Panc1 (cell line): Measurements from ENCODE around the gene RPRD1B.

Experiments used
- CTCF ChIP-seq: fragments of 450-650 bp; IDR thresholded peaks from 2 replicates; pipeline ENCODE4 v1.5.1; 2017; ENCODE audit warnings: mild to moderate bottlenecking
- POLR2AphosphoS5 ChIP-seq: IDR thresholded peaks from 2 replicates; pipeline ENCODE4 v1.6.1; 2012; ENCODE audit warnings: mild to moderate bottlenecking, low read depth, low read length, moderate library complexity
- REST ChIP-seq, 2 experiments: IDR thresholded peaks; 2 replicates each; pipeline ENCODE4 v1.6.1; 2011 to 2012; ENCODE audit warnings: low read depth in 2 of 2, control low read depth in 1 of 2, low read length in 1 of 2, mild to moderate bottlenecking in 1 of 2, moderate library complexity in 1 of 2; ENCODE audit not compliant: insufficient read depth in 1 of 2
- SIN3A ChIP-seq: IDR thresholded peaks from 2 replicates; pipeline ENCODE4 v1.6.1; 2012; ENCODE audit warnings: low read depth, mild to moderate bottlenecking, low read length, moderate library complexity, borderline replicate concordance; ENCODE audit not compliant: insufficient read depth
- TCF7L2 ChIP-seq: IDR thresholded peaks from 2 replicates; pipeline ENCODE4 v1.6.1; 2011; ENCODE audit warnings: mild to moderate bottlenecking, low read depth, low read length, inconsistent platforms

GRCh38 chr20:38129893-38130609 lies 96.5 kb downstream of the RPRD1B start:
- no peak for TF ChIP-seq CTCF
- no peak for TF ChIP-seq POLR2AphosphoS5
- TF ChIP-seq SIN3A: no peak
- no peak for TF ChIP-seq TCF7L2
- TF ChIP-seq REST (IDR thresholded peaks at IDR 0.05; ENCODE audit: insufficient read depth in 1 of 2, low read depth in 2 of 2, low read length in 1 of 2): no peak
